CD4-positive, alpha-beta T cell treated with Interleukin-4 for 4 hours (primary cell): ENCODE data around the gene CMA1.

Experiments used
- DNase-seq: peaks from one replicate; pipeline ENCODE4 v3.0.0-alpha.2; 2020

The CMA1 gene

DNA sequence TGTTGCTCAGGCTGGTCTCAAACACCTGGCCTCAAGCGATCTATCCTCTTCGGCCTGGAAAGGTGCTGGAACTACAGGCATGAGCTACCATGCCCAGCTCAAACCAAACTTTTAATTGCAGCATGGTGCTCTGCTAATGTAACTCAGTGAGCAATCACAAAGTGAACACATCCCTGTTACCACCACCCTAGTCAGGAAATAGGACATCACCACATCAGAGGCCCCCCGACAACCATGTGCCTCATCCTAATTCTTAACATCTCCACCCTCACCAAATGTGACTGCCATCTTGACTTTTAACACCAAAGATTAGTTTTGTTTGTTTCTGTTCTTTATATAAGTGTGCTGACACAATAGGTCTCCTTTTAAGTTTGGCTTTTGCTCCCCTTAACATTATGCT lies 42.7 kb downstream of the CMA1 start:
- DNase-seq: no peak

DNA sequence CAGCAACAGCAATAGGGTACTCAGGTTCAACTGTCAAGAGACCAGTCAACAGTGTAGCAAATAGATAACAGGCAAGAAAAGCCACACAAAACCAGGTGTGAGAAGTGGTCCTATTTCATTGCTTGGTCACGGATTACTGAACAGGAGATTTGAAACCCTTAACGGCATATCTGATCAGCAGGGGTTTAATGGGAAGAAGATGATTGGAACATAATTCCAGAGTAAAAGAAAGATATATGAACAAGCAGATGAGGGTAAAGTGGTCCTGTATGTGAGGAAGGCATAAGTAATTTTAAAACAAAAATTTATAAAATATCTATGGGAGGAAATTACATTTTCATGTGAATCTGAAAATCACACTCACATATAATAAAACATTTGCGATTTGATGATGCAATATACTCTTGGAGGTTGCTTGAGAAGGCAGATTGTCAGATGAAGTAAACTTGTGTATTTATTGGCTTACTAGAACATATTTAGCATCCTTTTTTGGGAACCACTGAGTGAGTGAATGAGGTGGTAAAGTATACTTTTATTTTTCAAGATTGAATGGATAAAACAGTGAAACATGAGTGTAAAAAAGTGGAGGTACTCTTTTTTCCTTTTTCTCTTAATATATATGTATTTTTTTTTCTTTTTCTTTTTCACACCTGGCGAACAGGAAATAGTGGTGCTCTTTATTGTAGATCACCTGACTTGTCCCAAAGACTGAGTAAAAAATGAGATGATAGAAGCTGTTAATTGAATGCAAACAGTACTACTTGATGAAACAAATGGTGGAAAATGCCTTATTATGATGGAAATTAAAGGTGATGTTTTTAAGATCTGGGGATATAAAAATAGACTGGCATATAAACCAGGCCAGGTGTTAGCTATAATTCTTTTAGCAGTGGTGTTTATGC lies 43.9 kb downstream of the CMA1 start:
- DNase-seq: no peak

DNA sequence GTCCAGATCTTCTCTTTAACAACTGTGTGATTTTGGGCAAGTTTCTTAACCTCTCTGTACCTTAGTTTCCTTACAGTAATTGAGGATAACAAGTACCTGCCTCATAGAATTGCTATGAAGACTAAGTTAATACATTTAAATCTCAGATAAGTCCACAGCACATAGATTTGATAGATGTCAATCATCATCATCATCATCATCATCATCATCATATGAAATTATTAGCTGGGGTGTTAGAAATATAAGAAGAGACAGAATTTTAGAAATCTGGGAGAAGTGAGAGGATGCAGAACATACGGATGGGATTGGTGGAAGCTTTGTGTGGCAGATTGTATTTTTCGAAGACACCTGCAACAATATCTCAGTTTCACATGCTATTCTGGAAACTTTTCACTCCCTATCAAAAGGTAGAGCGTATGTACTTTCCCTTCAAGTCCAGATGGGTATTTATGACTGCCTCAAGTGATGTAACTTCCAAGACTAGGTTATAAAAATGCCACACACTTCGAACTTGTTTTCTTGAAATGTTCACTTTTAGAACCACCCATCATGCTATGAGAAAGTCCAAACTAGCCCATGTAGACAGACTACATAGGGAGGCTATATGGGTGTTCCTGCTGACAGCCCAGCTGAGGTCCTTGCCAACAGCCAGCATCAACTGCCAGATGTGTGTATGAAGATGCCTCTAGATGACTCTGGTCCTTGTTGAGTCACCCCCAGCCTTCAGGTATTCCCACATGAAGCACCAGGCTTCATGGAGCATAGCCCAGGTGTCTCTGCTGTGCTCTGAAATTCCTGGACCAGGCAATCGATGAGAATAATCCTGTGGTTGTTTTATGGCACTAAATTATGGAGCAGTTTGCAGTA lies 44.8 kb downstream of the CMA1 start:
- no peak for DNase-seq

DNA sequence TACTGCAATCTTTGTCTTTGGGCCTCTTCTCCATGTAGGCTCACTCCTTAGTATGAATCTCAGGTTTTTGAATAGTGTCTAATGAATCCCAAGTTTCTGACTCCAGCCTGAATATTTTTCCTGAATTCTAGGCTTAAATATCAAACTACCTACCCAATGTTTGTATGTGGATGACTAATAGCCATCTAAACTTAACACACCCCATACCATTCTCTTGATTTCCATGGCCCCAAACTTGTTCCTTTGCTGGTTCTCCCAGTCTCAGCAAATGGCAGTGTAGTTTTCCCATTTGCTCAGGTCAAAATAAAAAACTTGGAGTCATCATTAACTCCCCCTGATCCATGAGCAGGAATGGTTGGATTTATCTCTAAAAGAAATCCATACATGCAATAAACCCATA lies 46.7 kb downstream of the CMA1 start:
- DNase-seq: no peak

DNA sequence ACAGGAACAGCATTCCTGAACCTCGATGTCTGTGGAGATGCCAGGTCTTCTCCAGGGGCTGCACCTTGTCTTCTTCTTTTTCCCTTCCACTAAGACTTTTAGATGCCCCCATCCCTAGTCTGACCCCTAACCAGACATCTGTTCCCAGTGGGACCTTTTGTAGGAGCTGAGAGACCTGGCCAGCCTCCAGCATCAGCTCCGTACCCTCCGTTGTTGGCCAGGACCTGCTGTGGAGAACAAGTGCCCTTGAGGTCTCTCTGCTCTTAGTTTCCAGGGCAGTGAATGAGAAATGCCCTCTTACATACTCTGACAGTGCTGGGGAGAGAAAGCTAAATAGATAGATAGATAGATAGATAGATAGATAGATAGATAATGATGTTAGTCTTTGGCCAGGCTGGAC lies 48.7 kb downstream of the CMA1 start:
- no peak for DNase-seq

DNA sequence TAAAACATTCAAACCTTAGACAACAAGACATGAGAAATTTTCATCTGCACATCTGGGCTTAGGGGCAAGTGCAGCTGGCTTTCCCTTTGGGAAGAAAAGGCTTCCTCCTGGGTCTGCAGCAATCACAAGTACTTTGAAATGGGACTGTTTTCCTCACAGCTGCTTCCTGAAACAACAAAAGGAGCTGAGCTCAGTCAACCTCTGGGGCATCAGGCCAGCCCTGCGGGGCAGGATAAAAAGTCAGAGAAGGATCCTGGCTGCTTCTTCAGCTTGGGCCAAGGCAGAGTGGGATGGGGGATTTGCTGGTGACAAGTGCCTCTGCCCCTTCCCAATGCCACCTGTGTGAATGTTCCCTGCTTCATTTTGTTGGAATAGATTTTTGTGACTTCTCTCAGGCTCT lies 49.3 kb downstream of the CMA1 start:
- no peak for DNase-seq

DNA sequence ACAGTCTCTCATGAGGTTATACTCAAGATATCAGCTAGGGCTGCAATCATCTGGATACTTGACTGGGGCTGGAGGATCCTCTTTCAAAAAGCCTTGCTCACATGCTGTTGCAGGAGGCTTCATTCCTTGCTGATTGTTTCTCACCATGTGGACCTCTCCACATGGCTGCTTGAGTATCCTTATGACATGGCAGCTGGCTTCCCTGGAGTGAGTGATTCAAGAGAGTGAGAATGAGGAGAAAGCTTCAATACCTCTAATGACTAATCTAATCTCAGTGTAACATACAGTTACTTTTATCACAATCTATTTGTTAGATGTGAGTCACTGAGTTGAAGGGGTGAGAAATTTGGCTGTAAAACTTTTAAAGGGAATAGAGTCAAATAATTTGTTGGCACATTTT lies 51.1 kb downstream of the CMA1 start:
- no peak for DNase-seq
